SHP77 (cell line): ENCODE data around the gene ZNF219.

Experiments used
- DNase-seq, 2 experiments: peaks; one replicate each; lab custom pipeline; 2025; lab: John Stamatoyannopoulos, UW

The ZNF219 gene

GRCh38 chr14:21069388-21070082, 28.9 kb downstream of the ZNF219 start:
- DNase-seq = peak; percentile 41 to 57

- peak; percentile 82 to 87 for DNase-seq
Measured at GRCh38 chr14:21068521-21069387, 29.7 kb downstream of the ZNF219 start.

- DNase-seq = peak in 1 of 2 experiments; percentile 62
Measured at GRCh38 chr14:21066882-21067502, 31.5 kb downstream of the ZNF219 start.

- DNase-seq = no peak
Measured at GRCh38 chr14:21063479-21063878, 35.0 kb downstream of the ZNF219 start.

GRCh38 chr14:21061347-21061668, 37.1 kb downstream of the ZNF219 start:
- DNase-seq = no peak

GRCh38 chr14:21060614-21061346, 37.7 kb downstream of the ZNF219 start:
- no peak for DNase-seq

- no peak for DNase-seq
Measured at GRCh38 chr14:21059842-21060613, 38.4 kb downstream of the ZNF219 start.

- no peak for DNase-seq
Measured at GRCh38 chr14:21058903-21059302, 39.6 kb downstream of the ZNF219 start.

GRCh38 chr14:21057803-21058675, 40.4 kb downstream of the ZNF219 start, which contains the start of gene RNASE8:
Gene RNASE8, plus strand, starts transcription at chr14:21057822. Its CDS starts 71 bp downstream, at chr14:21057893.
- DNase-seq = peak in 1 of 2 experiments; percentile 50

- no peak for DNase-seq
Measured at GRCh38 chr14:21056520-21057163, 41.8 kb downstream of the ZNF219 start.

- DNase-seq = no peak
Measured at GRCh38 chr14:21055432-21056117, 42.9 kb downstream of the ZNF219 start.

- no peak for DNase-seq
Measured at GRCh38 chr14:21054768-21055145, 43.7 kb downstream of the ZNF219 start.

GRCh38 chr14:21054123-21054767, 44.2 kb downstream of the ZNF219 start:
- no peak for DNase-seq

GRCh38 chr14:21053184-21054122, 45.0 kb downstream of the ZNF219 start:
- no peak for DNase-seq

GRCh38 chr14:21050597-21050996, 47.9 kb downstream of the ZNF219 start:
- no peak for DNase-seq

- DNase-seq = no peak
Measured at GRCh38 chr14:21049271-21049673, 49.2 kb downstream of the ZNF219 start.

- no peak for DNase-seq
Measured at GRCh38 chr14:21048638-21049037, 49.8 kb downstream of the ZNF219 start.

- no peak for DNase-seq
Measured at GRCh38 chr14:21047378-21047781, 51.1 kb downstream of the ZNF219 start.
